ENCODE measurements around the gene DTHD1. TPM values are rescaled to one million over a fixed set of nuclear protein-coding genes. Genes with fewer than 3 reads are reported as not detected.

The DTHD1 gene
- total and polyA plus RNA-seq, 2 donors (not counting 3 experiments of a cell fraction or from before 2014, with no cell fraction given), result not detected

- H3K9me3 ChIP-seq (replicated peaks; ENCODE audit: control insufficient read depth, insufficient read depth, low read length), result no peaks in the 10 kb centered on the region
- TF ChIP-seq FOS (IDR thresholded peaks at IDR 0.05; ENCODE audit: borderline replicate concordance, insufficient read depth, low read length) (no peak), JUN (IDR thresholded peaks at IDR 0.05; ENCODE audit: borderline replicate concordance, insufficient read depth, insufficient read length, low read depth) (no peak), POLR2AphosphoS5 (IDR thresholded peaks at IDR 0.05; ENCODE audit: insufficient read depth, low read depth, low read length) (no peak), POLR2A (IDR thresholded peaks at IDR 0.05; ENCODE audit: low read depth, low read length) (no peak), MYC (IDR thresholded peaks at IDR 0.05; ENCODE audit: low read depth, low read length) (no peak), MAX (IDR thresholded peaks at IDR 0.05; ENCODE audit: insufficient read depth, insufficient read length) (no peak), CTCF (IDR thresholded peaks at IDR 0.05; ENCODE audit: extremely low read depth in 1 of 2, insufficient read depth in 1 of 2, low read depth in 1 of 2, low read length in 2 of 2) (no peak), GATA2 (IDR thresholded peaks at IDR 0.05; ENCODE audit: insufficient read depth, insufficient read length, low read depth, low read length) (no peak), EZH2 (IDR thresholded peaks at IDR 0.05; ENCODE audit: borderline replicate concordance, low read depth, low read length, severe bottlenecking) (no peak)
- no TSS peak for BruUV-seq (replicated peaks)
- dilution Hi-C loops (cut with MboI; ENCODE audit: extremely low pct_ligation_motif_present, low sequenced_read_pairs) (no loop called here), intact Hi-C loops (cut with micrococcal nuclease) (no loop called here)
- H3K4me1 ChIP-seq (ENCODE audit: control insufficient read depth, extremely low read depth, insufficient read depth, low read length), result no peaks in the 10 kb centered on the region
- no peak overlapping the region for H3K4me3 ChIP-seq (replicated peaks in 1 of 3; ENCODE audit: insufficient read depth in 1 of 3, low read depth in 1 of 3, low read length in 3 of 3)
- POLR2A ChIA-PET, result no interaction called here
- H4K20me1 ChIP-seq (replicated peaks; ENCODE audit: control insufficient read depth, extremely low read depth, insufficient read depth, low read length), result no peaks in the 10 kb centered on the region
- DNase-seq (ENCODE audit: low read depth, low spot score) (no peak), FAIRE-seq (no peak)
- no peak overlapping the region for H3K4me2 ChIP-seq (ENCODE audit: insufficient read depth, low read length)
- no peak overlapping the region for H3K9ac ChIP-seq (replicated peaks; ENCODE audit: extremely low read depth, insufficient read depth, low read length)
- H2AFZ ChIP-seq (ENCODE audit: low read depth, low read length), result no peak overlapping the region
- H3K79me2 ChIP-seq (ENCODE audit: control insufficient read depth, insufficient read depth, low read length), result no peaks in the 10 kb centered on the region
- no peaks in the 10 kb centered on the region for H3K36me3 ChIP-seq (ENCODE audit: control insufficient read depth in 2 of 2, extremely low read depth in 1 of 2, insufficient read depth in 2 of 2, low read length in 2 of 2)
- no peaks in the 10 kb centered on the region for H3K27me3 ChIP-seq (ENCODE audit: control insufficient read depth in 2 of 2, insufficient read depth in 2 of 2, low read length in 2 of 2)
- H3K27ac ChIP-seq (ENCODE audit: insufficient read depth, low read depth, low read length), result no peak overlapping the region
- H3K9me1 ChIP-seq (replicated peaks; ENCODE audit: control insufficient read depth, extremely low read depth, insufficient read depth, low read length), result no peaks in the 10 kb centered on the region
- CTCF ChIA-PET, result no interaction called here
These were observed 29.4 kb downstream of the DTHD1 start for GRCh38 chr4:36310793-36311192.
